Caco-2 (cell line): ENCODE measurements around the gene MAP3K19. TPM values are rescaled to one million over a fixed set of nuclear protein-coding genes. Genes with fewer than 3 reads are reported as not detected.

Experiments
- BruUV-seq: library from RNA; stranded (reverse); fragments of 400-500 nt; replicated peaks from 2 replicates; lab custom pipeline; 2021; lab: Mats Ljungman, UMichigan
- CTCF ChIA-PET: fragments of 300-600 bp; sonication (Branson Sonifier 250); formaldehyde crosslinking; loops from one replicate; lab custom pipeline; 2022; ENCODE audit warnings: antibody characterized with exemption; lab: Charles Lee
- POLR2A ChIA-PET: fragments of 300-600 bp; sonication (Branson Sonifier 250); formaldehyde crosslinking; loops from one replicate; lab custom pipeline; 2022; ENCODE audit warnings: antibody characterized with exemption; lab: Charles Lee
- DNase-seq, 2 experiments: peaks; one replicate each; pipeline versions ENCODE4 v3.0.0 to v3.0.0-alpha.2; 2020 to 2022
- H3K27me3 ChIP-seq: replicated peaks from 2 replicates; pipeline ENCODE4 v1.6.0; 2011; ENCODE audit warnings: low read length; ENCODE audit not compliant: control insufficient read depth, insufficient read depth
- H3K36me3 ChIP-seq: 2 replicates; pipeline ENCODE4 v1.5.1; 2011; ENCODE audit warnings: low read length; ENCODE audit not compliant: control insufficient read depth, insufficient read depth
- H3K4me1 ChIP-seq: fragments of 250-450 bp; sonication (Bioruptor Pico); 2 replicates; pipeline ENCODE4 v1.5.1; 2020; ENCODE audit warnings: mild to moderate bottlenecking
- H3K4me3 ChIP-seq: 2 replicates; pipeline ENCODE4 v1.5.1; 2011; ENCODE audit warnings: low read depth, mild to moderate bottlenecking, control low read depth, low read length
- H3K9me3 ChIP-seq: fragments of 250-450 bp; sonication (Bioruptor Pico); 2 replicates; pipeline ENCODE4 v1.5.1; 2020; ENCODE audit warnings: mild to moderate bottlenecking, moderate library complexity
- H3K27ac Mint-ChIP-seq: one replicate; pipeline ENCODE4 v1.8.0; 2022; ENCODE audit warnings: mixed read lengths; ENCODE audit not compliant: unreplicated experiment
- H3K27me3 Mint-ChIP-seq: one replicate; pipeline ENCODE4 v1.8.0; 2022; ENCODE audit warnings: mixed read lengths; ENCODE audit not compliant: insufficient read depth, unreplicated experiment
- H3K36me3 Mint-ChIP-seq: one replicate; pipeline ENCODE4 v1.8.0; 2022; ENCODE audit warnings: mild to moderate bottlenecking, mixed read lengths; ENCODE audit not compliant: insufficient read depth, unreplicated experiment
- H3K4me1 Mint-ChIP-seq: one replicate; pipeline ENCODE4 v1.8.0; 2022; ENCODE audit warnings: low read depth, mixed read lengths; ENCODE audit not compliant: unreplicated experiment
- H3K4me3 Mint-ChIP-seq: one replicate; pipeline ENCODE4 v1.8.0; 2022; ENCODE audit warnings: mild to moderate bottlenecking, moderate library complexity, mixed read lengths; ENCODE audit not compliant: unreplicated experiment
- H3K9me3 Mint-ChIP-seq: one replicate; pipeline ENCODE4 v1.8.0; 2022; ENCODE audit warnings: mixed read lengths; ENCODE audit not compliant: unreplicated experiment
- intact Hi-C: fragments of 100-400 bp; cut with micrococcal nuclease; formaldehyde crosslinking; loops from one replicate; pipeline ENCODE4 v1.10.0; 2022; ENCODE audit not compliant: unreplicated experiment
- total RNA-seq: library from RNA; stranded (reverse); gene quantifications from 2 replicates; pipeline ENCODE4 v1.2.3, GENCODE V29; 2022
- TF ChIP-seq, protein P1 (sequence below), 2 experiments: fragments of 200-600 bp in 1 of 2; IDR thresholded peaks; 1 replicate in 1 of 2; 2 replicates in 1 of 2; pipeline versions ENCODE4 v1.5.1 to v1.8.0; 2011 to 2022; ENCODE audit warnings: antibody characterized with exemption in 1 of 2, control low read depth in 1 of 2, inconsistent platforms in 1 of 2, low read depth in 1 of 2, low read length in 1 of 2, mild to moderate bottlenecking in 1 of 2, moderate library complexity in 1 of 2; ENCODE audit not compliant: insufficient read depth in 1 of 2, severe bottlenecking in 1 of 2, unreplicated experiment in 1 of 2

Gene MAP3K19
- total RNA-seq, 1 experiment from 2014 or later = not detected

DNA sequence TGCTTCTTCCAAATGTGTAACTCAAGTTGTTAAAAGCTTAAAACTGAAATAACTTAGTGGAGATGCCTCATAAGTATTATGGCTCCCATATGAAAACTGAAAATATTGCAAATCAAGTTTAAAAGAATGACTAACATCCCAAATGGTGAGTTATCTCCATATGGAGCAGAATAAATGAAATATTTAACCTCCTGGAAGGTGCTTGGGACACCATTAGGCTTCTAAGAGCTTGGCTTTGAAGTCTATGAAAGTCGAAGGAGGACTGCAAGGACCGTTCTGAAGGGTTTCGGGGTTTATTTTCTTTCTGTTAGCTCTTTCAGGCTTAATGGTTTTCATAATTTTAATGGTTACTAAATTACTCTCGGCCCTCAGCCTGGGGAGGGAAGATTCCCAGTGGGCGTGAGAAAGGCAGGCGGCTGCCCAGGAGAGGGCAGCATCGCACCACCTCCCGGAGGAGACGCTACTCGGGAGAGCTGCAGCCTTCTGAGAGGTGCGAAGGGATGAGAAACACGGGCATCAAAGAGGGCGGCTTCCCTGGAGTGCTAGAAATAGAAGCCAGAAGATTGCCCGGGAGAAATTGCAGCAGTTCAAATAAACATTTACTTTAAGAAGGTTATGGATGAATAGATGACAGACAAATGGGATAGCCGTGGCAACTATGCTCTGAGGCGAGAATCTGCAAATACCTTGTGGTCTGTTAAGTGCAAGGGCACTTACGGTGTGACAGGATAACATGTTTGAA, 43.1 kb downstream of the MAP3K19 start:
- POLR2A ChIA-PET = no interaction called here

DNA sequence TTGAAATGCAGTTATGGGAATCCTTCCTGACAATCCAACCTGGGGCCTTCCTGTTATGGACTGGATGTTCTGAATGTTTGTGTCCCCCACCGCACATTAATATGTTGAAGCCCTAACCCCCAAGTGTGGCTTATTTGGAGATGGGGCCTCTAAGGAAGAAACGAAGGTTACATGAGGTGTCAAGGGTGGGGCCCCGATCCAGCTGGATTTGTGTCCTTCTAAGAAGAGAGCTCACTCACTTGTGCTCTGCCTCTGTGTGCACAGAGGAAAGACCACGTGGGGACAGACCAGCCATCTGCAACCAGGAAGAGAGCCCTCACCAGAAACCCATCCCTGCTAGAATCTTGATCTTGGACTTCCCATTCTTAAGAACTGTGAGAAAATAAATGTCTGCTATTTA, 44.4 kb downstream of the MAP3K19 start:
- CTCF ChIA-PET = interaction anchor here (1.5 to 1.6 kb wide), 2 partner anchors 12 to 598 kb away, joined by 4 to 7 read pairs; no protein-coding TSS in a partner anchor
- no peaks in the 10 kb centered on the region for H3K36me3 Mint-ChIP-seq
- TF ChIP-seq, protein P1, sequence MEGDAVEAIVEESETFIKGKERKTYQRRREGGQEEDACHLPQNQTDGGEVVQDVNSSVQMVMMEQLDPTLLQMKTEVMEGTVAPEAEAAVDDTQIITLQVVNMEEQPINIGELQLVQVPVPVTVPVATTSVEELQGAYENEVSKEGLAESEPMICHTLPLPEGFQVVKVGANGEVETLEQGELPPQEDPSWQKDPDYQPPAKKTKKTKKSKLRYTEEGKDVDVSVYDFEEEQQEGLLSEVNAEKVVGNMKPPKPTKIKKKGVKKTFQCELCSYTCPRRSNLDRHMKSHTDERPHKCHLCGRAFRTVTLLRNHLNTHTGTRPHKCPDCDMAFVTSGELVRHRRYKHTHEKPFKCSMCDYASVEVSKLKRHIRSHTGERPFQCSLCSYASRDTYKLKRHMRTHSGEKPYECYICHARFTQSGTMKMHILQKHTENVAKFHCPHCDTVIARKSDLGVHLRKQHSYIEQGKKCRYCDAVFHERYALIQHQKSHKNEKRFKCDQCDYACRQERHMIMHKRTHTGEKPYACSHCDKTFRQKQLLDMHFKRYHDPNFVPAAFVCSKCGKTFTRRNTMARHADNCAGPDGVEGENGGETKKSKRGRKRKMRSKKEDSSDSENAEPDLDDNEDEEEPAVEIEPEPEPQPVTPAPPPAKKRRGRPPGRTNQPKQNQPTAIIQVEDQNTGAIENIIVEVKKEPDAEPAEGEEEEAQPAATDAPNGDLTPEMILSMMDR (IDR thresholded peaks at IDR 0.05; ENCODE audit: insufficient read depth in 1 of 2, low read depth in 1 of 2, low read length in 1 of 2, severe bottlenecking in 1 of 2, unreplicated experiment in 1 of 2) = no peak
- DNase-seq = no peak
- BruUV-seq = no TSS peak
- Histone ChIP-seq H3K4me1 (no peaks in the 10 kb centered on the region), H3K36me3 (no peaks in the 10 kb centered on the region), H3K9me3 (no peaks in the 10 kb centered on the region), H3K27me3 (no peaks in the 10 kb centered on the region), H3K4me3 (no peak overlapping the region)
- POLR2A ChIA-PET = no interaction called here
- intact Hi-C loops = loop anchor here (5.0 kb wide), 4 partner anchors 164 to 599 kb away; partner anchors contain the start of genes R3HDM1 and ZRANB3
- H3K4me1 Mint-ChIP-seq = no peaks in the 10 kb centered on the region
- H3K9me3 Mint-ChIP-seq = no peaks in the 10 kb centered on the region
- H3K27ac Mint-ChIP-seq = no peak overlapping the region
- peaks cover 7% of the 10 kb centered on the region for H3K27me3 Mint-ChIP-seq
- no peak overlapping the region for H3K4me3 Mint-ChIP-seq

More for the DNA sequence above, 43.1 kb downstream of the MAP3K19 start:
- no peak overlapping the region for H3K4me3 Mint-ChIP-seq
- peaks cover 7% of the 10 kb centered on the region for H3K27me3 Mint-ChIP-seq
- H3K27ac Mint-ChIP-seq = no peak overlapping the region
- no peaks in the 10 kb centered on the region for H3K9me3 ChIP-seq
- BruUV-seq = no TSS peak
- H3K4me1 ChIP-seq = no peaks in the 10 kb centered on the region
- CTCF ChIA-PET = interaction anchor here (0.6 to 1.9 kb wide), 8 partner anchors 11 to 725 kb away, joined by 3 to 17 read pairs (median 4); partner anchors contain the start of genes R3HDM1 and ZRANB3
- H3K27me3 ChIP-seq = no peaks in the 10 kb centered on the region
- no peaks in the 10 kb centered on the region for H3K36me3 Mint-ChIP-seq
- no peak overlapping the region for H3K4me3 ChIP-seq
- TF ChIP-seq, protein P1 (IDR thresholded peaks at IDR 0.05; ENCODE audit: insufficient read depth in 1 of 2, low read depth in 1 of 2, low read length in 1 of 2, severe bottlenecking in 1 of 2, unreplicated experiment in 1 of 2) = peak; percentile 93 to 98
- no peaks in the 10 kb centered on the region for H3K9me3 Mint-ChIP-seq
- intact Hi-C loops = loop anchor here (1.0 to 5.0 kb wide), 7 partner anchors 163 to 799 kb away; partner anchors contain the start of genes R3HDM1 and ZRANB3
- no peaks in the 10 kb centered on the region for H3K4me1 Mint-ChIP-seq
- DNase-seq = peak; percentile 78 to 84
- no peaks in the 10 kb centered on the region for H3K36me3 ChIP-seq

DNA sequence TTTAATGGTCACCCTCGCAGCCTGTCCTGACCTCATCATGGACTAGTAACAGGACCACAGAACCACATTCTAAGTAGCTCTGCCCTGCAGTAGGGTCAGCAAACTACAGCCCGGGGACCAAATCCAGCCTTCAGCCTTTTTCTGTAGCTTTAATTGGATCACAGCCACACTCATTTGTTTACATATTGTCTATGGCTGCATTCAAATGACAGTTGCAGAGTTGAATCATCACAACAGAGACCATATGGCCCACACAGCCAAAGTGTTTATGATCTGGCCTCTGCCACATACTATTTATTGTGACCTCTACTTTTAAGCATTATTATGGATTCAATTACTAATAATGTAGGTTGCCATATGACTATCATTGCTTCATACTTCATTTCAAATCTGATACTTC, 47.7 kb downstream of the MAP3K19 start:
- H3K27ac Mint-ChIP-seq = no peak overlapping the region
- H3K27me3 Mint-ChIP-seq = peaks cover 5% of the 10 kb centered on the region
- H3K4me3 Mint-ChIP-seq = no peak overlapping the region
- H3K4me1 Mint-ChIP-seq = no peaks in the 10 kb centered on the region
- no peaks in the 10 kb centered on the region for H3K36me3 ChIP-seq
- no peak overlapping the region for H3K4me3 ChIP-seq
- ChIA-PET POLR2A (no interaction called here), CTCF (no interaction called here)
- H3K36me3 Mint-ChIP-seq = no peaks in the 10 kb centered on the region
- intact Hi-C loops = no loop called here
- TF ChIP-seq, protein P1 (IDR thresholded peaks at IDR 0.05; ENCODE audit: insufficient read depth in 1 of 2, low read depth in 1 of 2, low read length in 1 of 2, severe bottlenecking in 1 of 2, unreplicated experiment in 1 of 2) = no peak
- no peak for DNase-seq
- H3K9me3 ChIP-seq = no peaks in the 10 kb centered on the region
- no peaks in the 10 kb centered on the region for H3K4me1 ChIP-seq
- no peaks in the 10 kb centered on the region for H3K27me3 ChIP-seq
- no peaks in the 10 kb centered on the region for H3K9me3 Mint-ChIP-seq
- BruUV-seq = no TSS peak
